Osteoblast (primary cell): ENCODE data around the gene SPHK1. TPM values are rescaled to one million over a fixed set of nuclear protein-coding genes. Genes with fewer than 3 reads are reported as not detected.

Source experiments
- DNase-seq: peaks from one replicate; pipeline ENCODE4 v3.0.0; 2011; ENCODE audit warnings: low spot score, mixed read lengths; ENCODE audit not compliant: insufficient read length; ENCODE audit errors: missing footprints
- H2AFZ ChIP-seq: 2 replicates; pipeline ENCODE4 v1.6.0; 2011; ENCODE audit warnings: mild to moderate bottlenecking, low read length
- H3K27ac ChIP-seq: 2 replicates; pipeline ENCODE4 v1.5.1; 2011; ENCODE audit warnings: mild to moderate bottlenecking, low read depth, low read length, moderate library complexity
- H3K27me3 ChIP-seq: 2 replicates; pipeline ENCODE4 v1.6.0; 2012; ENCODE audit warnings: mild to moderate bottlenecking, control low read depth, inconsistent platforms, low read length, moderate library complexity; ENCODE audit not compliant: insufficient read depth
- H3K36me3 ChIP-seq: 2 replicates; pipeline ENCODE4 v1.5.1; 2011; ENCODE audit warnings: mild to moderate bottlenecking, low read length, control low read depth, moderate library complexity; ENCODE audit not compliant: insufficient read depth
- H3K4me1 ChIP-seq: 2 replicates; pipeline ENCODE4 v1.5.1; 2011; ENCODE audit warnings: mild to moderate bottlenecking, low read length, control low read depth, moderate library complexity; ENCODE audit not compliant: insufficient read depth
- H3K4me2 ChIP-seq: 2 replicates; pipeline ENCODE4 v1.6.0; 2011; ENCODE audit warnings: mild to moderate bottlenecking, low read length; ENCODE audit not compliant: insufficient read depth
- H3K4me3 ChIP-seq: fragments of 200-600 bp; sonication (generic); 3 replicates; pipeline ENCODE4 v1.5.1; 2012; ENCODE audit warnings: mild to moderate bottlenecking, low read length, inconsistent platforms; ENCODE audit not compliant: insufficient read depth
- H3K79me2 ChIP-seq: 2 replicates; pipeline ENCODE4 v1.6.0; 2012; ENCODE audit warnings: mild to moderate bottlenecking, low read length, control low read depth, inconsistent platforms; ENCODE audit not compliant: insufficient read depth
- H3K9me3 ChIP-seq: 2 replicates; pipeline ENCODE4 v1.5.1; 2011; ENCODE audit warnings: low read depth, low read length, control low read depth
- H4K20me1 ChIP-seq: 2 replicates; pipeline ENCODE4 v1.6.0; 2012; ENCODE audit warnings: mild to moderate bottlenecking, low read length, control low read depth; ENCODE audit not compliant: insufficient read depth
- small RNA-seq: library from RNA; depleted of rRNA; stranded (forward); fragments of <200 nt; gene quantifications from one replicate; pipeline ENCODE3, GENCODE V24; 2012
- total RNA-seq: library from RNA; depleted of rRNA; stranded (reverse); fragments of >200 nt; gene quantifications from 2 replicates; pipeline ENCODE4 v1.2.3, GENCODE V29; 2012
- TF ChIP-seq, protein P1 (sequence below): IDR thresholded peaks from 2 replicates; pipeline ENCODE4 v1.5.1; 2011; ENCODE audit warnings: mild to moderate bottlenecking, low read depth, low read length, moderate library complexity; ENCODE audit errors: extremely low read depth

SPHK1 gene
- total RNA-seq, 1 donor = 112 TPM

- H4K20me1 ChIP-seq = peaks cover 68% of the 10 kb centered on the region
- no peak overlapping the region for H3K4me3 ChIP-seq
- H3K27me3 ChIP-seq = no peaks in the 10 kb centered on the region
- no peaks in the 10 kb centered on the region for H3K36me3 ChIP-seq
- no peak overlapping the region for H3K27ac ChIP-seq
- peaks cover 89% of the 10 kb centered on the region for H3K79me2 ChIP-seq
- DNase-seq = no peak
- H3K4me2 ChIP-seq = no peak overlapping the region
- H2AFZ ChIP-seq = no peak overlapping the region
- no peaks in the 10 kb centered on the region for H3K4me1 ChIP-seq
- TF ChIP-seq, protein P1, sequence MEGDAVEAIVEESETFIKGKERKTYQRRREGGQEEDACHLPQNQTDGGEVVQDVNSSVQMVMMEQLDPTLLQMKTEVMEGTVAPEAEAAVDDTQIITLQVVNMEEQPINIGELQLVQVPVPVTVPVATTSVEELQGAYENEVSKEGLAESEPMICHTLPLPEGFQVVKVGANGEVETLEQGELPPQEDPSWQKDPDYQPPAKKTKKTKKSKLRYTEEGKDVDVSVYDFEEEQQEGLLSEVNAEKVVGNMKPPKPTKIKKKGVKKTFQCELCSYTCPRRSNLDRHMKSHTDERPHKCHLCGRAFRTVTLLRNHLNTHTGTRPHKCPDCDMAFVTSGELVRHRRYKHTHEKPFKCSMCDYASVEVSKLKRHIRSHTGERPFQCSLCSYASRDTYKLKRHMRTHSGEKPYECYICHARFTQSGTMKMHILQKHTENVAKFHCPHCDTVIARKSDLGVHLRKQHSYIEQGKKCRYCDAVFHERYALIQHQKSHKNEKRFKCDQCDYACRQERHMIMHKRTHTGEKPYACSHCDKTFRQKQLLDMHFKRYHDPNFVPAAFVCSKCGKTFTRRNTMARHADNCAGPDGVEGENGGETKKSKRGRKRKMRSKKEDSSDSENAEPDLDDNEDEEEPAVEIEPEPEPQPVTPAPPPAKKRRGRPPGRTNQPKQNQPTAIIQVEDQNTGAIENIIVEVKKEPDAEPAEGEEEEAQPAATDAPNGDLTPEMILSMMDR = no peak
- no peaks in the 10 kb centered on the region for H3K9me3 ChIP-seq
These were observed 50.5 kb downstream of the SPHK1 start for GRCh38 chr17:76434870-76435269.

- no peaks in the 10 kb centered on the region for H3K27me3 ChIP-seq
- no peaks in the 10 kb centered on the region for H3K9me3 ChIP-seq
- H3K4me1 ChIP-seq = no peaks in the 10 kb centered on the region
- TF ChIP-seq, protein P1 = no peak
- H2AFZ ChIP-seq = no peak overlapping the region
- no peak overlapping the region for H3K4me3 ChIP-seq
- no peaks in the 10 kb centered on the region for H3K36me3 ChIP-seq
- H3K79me2 ChIP-seq = peaks cover 88% of the 10 kb centered on the region
- DNase-seq = no peak
- no peak overlapping the region for H3K27ac ChIP-seq
- peaks cover 63% of the 10 kb centered on the region for H4K20me1 ChIP-seq
- H3K4me2 ChIP-seq = no peak overlapping the region
These were observed 51.3 kb downstream of the SPHK1 start for GRCh38 chr17:76435751-76436150.

Small RNA genes lying within 50 kb of the gene (small RNA-seq; reads per million reads assigned to genes)
- not detected for gene RNU6-24P

Other genes starting within 250 kb of the SPHK1 start
- not detected in 2 replicates for gene FOXJ1, start 243.4 kb upstream of the SPHK1 start, total RNA-seq
- 0.29 and 0.36 TPM in 2 replicates for gene RNF157, start 144.1 kb upstream of the SPHK1 start, total RNA-seq
- gene UBALD2, start 119.3 kb upstream of the SPHK1 start, total RNA-seq = 3.8 and 5.1 TPM in 2 replicates
- gene QRICH2, start 76.3 kb upstream of the SPHK1 start, total RNA-seq = 2.9 and 3.6 TPM in 2 replicates
- 79.6 and 82.2 TPM in 2 replicates for gene PRPSAP1, start 30.7 kb upstream of the SPHK1 start, total RNA-seq
- gene UBE2O, start 68.5 kb downstream of the SPHK1 start, total RNA-seq = 17.7 and 19.5 TPM in 2 replicates
- not detected in 2 replicates for gene AANAT, start 83.0 kb downstream of the SPHK1 start, total RNA-seq
- gene RHBDF2, start 116.8 kb downstream of the SPHK1 start, total RNA-seq = 7.1 and 8.3 TPM in 2 replicates
- 39.1 and 74.0 TPM in 2 replicates for gene CYGB, start 153.1 kb downstream of the SPHK1 start, total RNA-seq
- 4.0 and 5.3 TPM in 2 replicates for gene PRCD, start 155.4 kb downstream of the SPHK1 start, total RNA-seq
- gene ST6GALNAC2, start 201.3 kb downstream of the SPHK1 start, total RNA-seq = 0.36 and 0.59 TPM in 2 replicates